Left lobe of liver (tissue), 2 donors: ENCODE results near the gene FABP6. TPM values are rescaled to one million over a fixed set of nuclear protein-coding genes. Genes with fewer than 3 reads are reported as not detected.
"Not testable (repeated sequence)": the region's sequence is repeated elsewhere in the genome, so short reads cannot be mapped to it uniquely, and the experiment has no call there.

Experiments
- ATAC-seq: fragments of 200-7000 bp; cut with Tn5 transposase; one replicate; pipeline ENCODE4 v1.9.1; 2020; ENCODE audit warnings: mild to moderate bottlenecking, moderate library complexity
- DNase-seq: peaks from one replicate; pipeline ENCODE4 v3.0.0-alpha.2; 2020; ENCODE audit warnings: low spot score
- total RNA-seq: library from RNA; stranded (reverse); gene quantifications from one replicate; pipeline ENCODE4 v1.2.1, GENCODE V29; 2021
- donor health status: DM: no; HTN: no; CAD: no; lungs with moderate emphysema.
- donor health status: DM: no; HTN: yes; CAD: no.

FABP6 gene
- total RNA-seq, 1 donor from 2014 or later: not detected

- ATAC-seq (no peak), DNase-seq (no peak)
These were observed 9.9 kb upstream of the FABP6 start for GRCh38 chr5:160219356-160219755.

DNA sequence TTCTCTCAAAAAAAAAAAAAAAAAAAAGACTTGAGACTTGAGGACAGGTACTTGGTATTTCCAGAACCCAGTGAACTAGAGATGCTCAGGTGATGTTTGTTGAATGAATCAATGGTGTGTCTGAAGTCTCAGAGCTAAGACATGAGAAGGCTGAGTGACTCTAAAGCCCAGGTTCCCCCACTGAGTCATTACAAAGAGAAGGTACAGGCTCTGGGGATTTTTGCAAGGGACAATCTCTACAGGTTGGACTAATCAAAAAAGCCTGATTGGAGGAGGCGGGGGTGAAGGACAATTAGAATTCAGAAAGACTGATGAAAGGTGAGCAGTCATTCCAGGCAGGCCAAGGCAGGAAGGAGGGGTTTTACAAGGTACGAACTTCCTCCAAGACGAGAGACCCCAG lies 8.2 kb upstream of the FABP6 start:
- DNase-seq (no peak), ATAC-seq (no peak)

- no peak for DNase-seq
- ATAC-seq: no peak
These were observed 2.3 kb upstream of the FABP6 start for GRCh38 chr5:160227012-160227411.

DNA sequence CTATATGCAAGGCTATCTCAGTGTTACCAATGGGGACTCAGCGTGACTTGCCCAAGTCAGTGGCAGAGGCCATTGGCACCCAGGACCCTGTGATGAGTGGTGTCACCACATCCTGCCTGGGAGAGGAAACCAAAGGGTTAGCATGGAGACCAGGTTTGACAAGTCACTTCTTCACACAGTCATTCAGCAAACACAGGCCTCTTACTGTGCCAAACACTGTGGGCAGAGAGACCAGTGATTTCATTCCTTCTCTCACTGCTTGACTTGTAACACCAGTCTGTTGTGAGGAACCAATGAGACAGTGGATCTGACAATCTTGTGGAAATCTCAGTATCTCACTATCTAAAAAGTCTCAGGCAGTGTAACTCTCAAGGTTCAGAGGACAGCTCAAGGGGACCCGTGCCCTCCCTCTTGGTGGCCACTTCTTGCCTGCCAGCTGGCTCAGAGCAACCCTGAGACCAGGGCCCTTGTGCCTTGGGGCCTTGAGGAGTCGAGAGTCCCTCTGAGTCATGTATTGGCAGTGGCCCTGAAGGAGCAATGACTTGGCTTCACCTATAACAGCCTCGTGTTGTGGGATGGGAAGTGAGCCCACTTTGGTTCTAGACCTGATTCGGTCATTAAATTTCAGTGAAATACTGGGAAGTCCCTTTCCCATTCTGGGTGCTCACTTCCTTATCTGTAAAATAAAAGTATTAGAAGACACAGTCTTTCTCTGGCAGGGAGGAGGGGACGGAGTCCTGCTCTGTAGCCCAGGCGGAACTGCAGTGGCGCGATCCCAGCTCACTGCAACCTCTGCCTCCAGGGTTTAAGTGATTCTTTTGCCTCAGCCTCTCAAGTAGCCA lies 1.6 kb downstream of the FABP6 start:
- DNase-seq (no peak), ATAC-seq (no peak)

DNA sequence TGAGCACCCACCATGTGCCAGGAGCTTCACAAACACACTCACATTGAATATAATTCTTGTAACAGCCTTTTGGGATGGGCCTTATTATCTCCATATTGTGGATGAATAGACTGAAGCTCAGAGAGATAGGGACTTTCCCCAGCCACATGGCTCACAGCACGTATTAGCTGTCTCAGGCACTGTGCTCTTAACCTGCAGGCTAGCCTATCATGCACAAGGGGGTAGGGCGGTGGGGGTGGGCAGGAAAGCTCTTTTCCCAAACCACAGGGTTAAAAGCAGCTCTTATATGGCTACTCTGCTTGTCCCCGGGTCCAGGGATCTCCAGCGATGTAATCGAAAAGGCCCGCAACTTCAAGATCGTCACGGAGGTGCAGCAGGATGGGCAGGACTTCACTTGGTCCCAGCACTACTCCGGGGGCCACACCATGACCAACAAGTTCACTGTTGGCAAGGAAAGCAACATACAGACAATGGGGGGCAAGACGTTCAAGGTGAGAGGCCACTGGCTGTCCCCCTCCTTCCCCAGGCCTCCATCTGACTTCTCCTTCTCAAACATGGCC lies 2.6 kb downstream of the FABP6 start:
- no peak for ATAC-seq

GRCh38 chr5:160233215-160233614 lies 3.9 kb downstream of the FABP6 start:
- ATAC-seq (no peak), DNase-seq (no peak)

More for the DNA sequence above, 2.6 kb downstream of the FABP6 start:
- DNase-seq: no peak

DNA sequence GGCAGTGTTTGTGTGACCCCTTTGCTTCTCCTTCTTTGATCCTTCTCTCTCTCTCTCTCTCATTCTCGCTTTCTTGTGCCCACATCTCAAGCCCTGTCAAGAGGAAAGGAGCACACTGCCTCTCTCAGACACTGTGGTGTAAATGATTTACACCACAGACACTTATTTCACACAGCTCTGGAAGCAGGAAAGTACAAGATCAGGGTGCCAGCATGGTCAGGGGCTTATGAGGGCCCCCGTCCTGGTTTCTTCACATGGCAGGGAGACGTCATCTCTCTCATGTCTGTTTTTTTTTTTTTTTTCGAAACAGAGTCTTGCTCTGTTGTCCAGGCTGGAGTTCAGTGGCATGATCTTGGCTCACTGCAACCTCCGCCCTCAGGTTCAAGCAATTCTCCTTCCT lies 6.4 kb downstream of the FABP6 start:
- ATAC-seq (no peak), DNase-seq (no peak)

DNA sequence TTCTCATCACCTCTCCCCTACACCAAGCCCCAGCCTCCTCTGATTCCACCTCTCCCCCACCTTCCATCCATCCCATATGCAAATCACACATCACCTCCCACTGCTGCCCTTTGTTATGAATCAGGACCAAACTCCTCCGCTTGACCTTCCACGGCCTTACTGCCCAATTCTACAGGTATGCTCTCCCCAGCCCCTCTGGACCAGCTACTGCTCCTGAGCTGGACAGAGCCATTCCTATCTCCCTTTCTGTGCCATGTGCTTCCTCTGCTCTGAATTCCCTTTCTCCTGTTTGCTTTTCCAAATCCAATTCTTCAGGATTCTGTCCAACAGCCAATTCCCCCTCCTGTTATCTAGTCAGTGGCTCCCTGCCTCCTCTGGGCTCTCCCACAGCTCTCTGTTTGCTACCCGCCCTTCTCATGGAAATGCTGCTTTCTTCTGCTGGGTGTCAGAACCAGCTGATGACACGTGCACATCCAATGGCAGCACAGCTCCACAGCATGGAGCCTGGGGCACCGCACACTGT lies 8.3 kb downstream of the FABP6 start:
- no peak for DNase-seq
- no peak for ATAC-seq

GRCh38 chr5:160240350-160240749 lies 11.0 kb downstream of the FABP6 start:
- DNase-seq: no peak
- ATAC-seq: no peak

GRCh38 chr5:160242145-160242544 lies 12.8 kb downstream of the FABP6 start:
- DNase-seq: no peak
- no peak for ATAC-seq

- ATAC-seq (no peak), DNase-seq (no peak)
These were observed 16.3 kb downstream of the FABP6 start for GRCh38 chr5:160245506-160246086.

- not testable (repeated sequence) for DNase-seq, ATAC-seq
These were observed 20.3 kb downstream of the FABP6 start for GRCh38 chr5:160249570-160249969.

GRCh38 chr5:160250226-160250625 lies 20.9 kb downstream of the FABP6 start:
- DNase-seq: no peak
- ATAC-seq: no peak

DNA sequence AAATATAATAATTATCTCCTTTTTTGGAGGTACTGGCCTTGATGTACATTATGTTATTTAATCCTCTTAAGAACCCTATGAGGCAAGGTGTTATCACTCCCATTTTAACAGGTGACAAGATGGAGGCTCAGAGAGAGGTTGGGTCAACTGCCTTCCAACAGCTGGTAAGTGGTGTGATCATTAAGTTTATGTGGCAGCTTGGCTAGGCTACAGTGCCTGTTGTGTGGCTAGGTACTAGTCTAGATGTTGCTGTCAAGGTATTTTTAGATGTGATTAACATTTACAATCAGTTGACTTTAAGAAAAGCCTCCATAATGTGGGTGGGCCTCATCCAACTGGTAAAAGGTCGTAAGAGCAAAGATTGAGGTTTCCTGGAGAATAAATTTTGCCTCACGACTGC lies 21.5 kb downstream of the FABP6 start:
- no peak for DNase-seq
- ATAC-seq: no peak

- DNase-seq (no peak), ATAC-seq (no peak)
These were observed 22.3 kb downstream of the FABP6 start for GRCh38 chr5:160251406-160252155.

- ATAC-seq (no peak), DNase-seq (no peak)
These were observed 23.6 kb downstream of the FABP6 start for GRCh38 chr5:160252916-160253315.

DNA sequence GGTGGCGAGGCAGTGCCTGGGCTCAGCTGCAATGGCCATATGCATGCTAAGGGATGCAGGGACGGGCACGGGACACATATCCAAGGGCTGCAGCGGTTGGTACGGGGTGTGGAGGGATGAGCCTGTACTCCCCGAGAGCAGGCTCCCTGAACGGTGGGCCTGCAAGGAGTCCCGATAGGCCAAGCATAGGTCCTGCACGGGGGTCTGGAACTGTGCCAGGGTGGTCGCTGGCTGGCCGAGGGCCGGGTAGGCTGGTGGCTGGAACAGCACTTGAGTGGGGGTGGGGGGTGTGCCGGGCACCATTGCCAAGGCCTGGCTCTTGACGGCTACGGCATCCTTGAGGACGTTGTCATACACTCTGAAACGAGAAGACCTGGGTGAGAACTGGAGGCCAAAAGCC lies 24.1 kb downstream of the FABP6 start:
- DNase-seq: no peak
- no peak for ATAC-seq

GRCh38 chr5:160254706-160255105 lies 25.4 kb downstream of the FABP6 start:
- DNase-seq (no peak), ATAC-seq (no peak)

DNA sequence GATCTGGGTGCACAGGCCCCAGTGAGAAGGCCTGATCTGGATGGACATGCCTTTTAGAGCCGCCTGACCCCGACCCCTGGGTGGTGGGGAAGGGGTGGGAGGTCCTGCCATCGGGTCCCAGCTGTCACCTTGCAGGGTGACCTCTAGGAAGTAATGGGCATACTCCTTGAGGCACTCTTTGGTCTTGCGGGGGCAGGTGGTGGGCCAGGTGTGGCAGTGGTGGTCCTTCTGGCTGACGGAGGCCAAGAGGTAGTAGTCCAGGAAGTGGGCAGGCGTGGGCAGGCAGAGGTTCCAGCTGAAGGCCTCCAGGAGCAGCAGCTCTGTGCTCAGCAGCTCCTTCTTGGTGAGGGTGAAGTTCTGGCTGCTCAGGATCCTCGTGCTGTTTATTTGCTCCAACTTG lies 30.0 kb downstream of the FABP6 start:
- DNase-seq (no peak), ATAC-seq (no peak)

GRCh38 chr5:160260006-160260775 lies 30.9 kb downstream of the FABP6 start:
- ATAC-seq (no peak), DNase-seq (no peak)
